ENCODE results near the gene GYG2.
"Not testable (repeated sequence)": the region's sequence is repeated elsewhere in the genome, so short reads cannot be mapped to it uniquely, and the experiment has no call there.

GYG2 gene

GRCh38 chrX:2811271-2811670 is 17.5 kb upstream of the GYG2 start:
- no peak overlapping the region for H3K27ac ChIP-seq (ENCODE audit: low read depth, low read length, poor library complexity, severe bottlenecking)
- no peak for TF ChIP-seq CTCF (IDR thresholded peaks at IDR 0.05; ENCODE audit: low read length)
- no peak for TF ChIP-seq EZH2 (IDR thresholded peaks at IDR 0.05; ENCODE audit: borderline replicate concordance, low read length)
- no peak overlapping the region for H3K9ac ChIP-seq (ENCODE audit: low read length)
- no peaks in the 10 kb centered on the region for H3K36me3 ChIP-seq (ENCODE audit: insufficient read depth, low read length)
- H3K9me2 ChIP-seq (ENCODE audit: low read depth, low read length), result no peaks in the 10 kb centered on the region
- no peak overlapping the region for H2AFZ ChIP-seq (ENCODE audit: low read length)
- no peaks in the 10 kb centered on the region for H3K9me3 ChIP-seq (ENCODE audit: low read length)
- no peaks in the 10 kb centered on the region for H3K27me3 ChIP-seq (ENCODE audit: insufficient read depth, low read length)
- H3K4me3 ChIP-seq (ENCODE audit: low read depth, low read length, poor library complexity, severe bottlenecking), result no peak overlapping the region
- H3K79me2 ChIP-seq (ENCODE audit: insufficient read depth, low read length), result no peaks in the 10 kb centered on the region
- H4K20me1 ChIP-seq (ENCODE audit: insufficient read depth, low read length), result no peaks in the 10 kb centered on the region
- no peaks in the 10 kb centered on the region for H3K4me1 ChIP-seq (ENCODE audit: insufficient read depth, low read length, severe bottlenecking)
- no peaks in the 10 kb centered on the region for H3F3A ChIP-seq (ENCODE audit: insufficient read depth, low read length)
- no peak overlapping the region for H3K4me2 ChIP-seq (ENCODE audit: low read length)

- H3K4me3 ChIP-seq (ENCODE audit: low read depth, low read length, poor library complexity, severe bottlenecking); H3K27me3 ChIP-seq (ENCODE audit: insufficient read depth, low read length); H3K9ac ChIP-seq (ENCODE audit: low read length); H4K20me1 ChIP-seq (ENCODE audit: insufficient read depth, low read length); H3K4me1 ChIP-seq (ENCODE audit: insufficient read depth, low read length, severe bottlenecking); H3K79me2 ChIP-seq (ENCODE audit: insufficient read depth, low read length); H3K9me2 ChIP-seq (ENCODE audit: low read depth, low read length); H2AFZ ChIP-seq (ENCODE audit: low read length); H3K27ac ChIP-seq (ENCODE audit: low read depth, low read length, poor library complexity, severe bottlenecking); H3K4me2 ChIP-seq (ENCODE audit: low read length); H3F3A ChIP-seq (ENCODE audit: insufficient read depth, low read length); H3K9me3 ChIP-seq (ENCODE audit: low read length); H3K36me3 ChIP-seq (ENCODE audit: insufficient read depth, low read length): not testable (repeated sequence)
- TF ChIP-seq CTCF (IDR thresholded peaks at IDR 0.05; ENCODE audit: low read length), result peak; percentile 44; the same call in 1 of the 2 replicates
Observed at GRCh38 chrX:2812161-2812907, 16.4 kb upstream of the GYG2 start.

- no peaks in the 10 kb centered on the region for H3K9me3 ChIP-seq (ENCODE audit: low read length)
- no peak overlapping the region for H3K9ac ChIP-seq (ENCODE audit: low read length)
- H3K27me3 ChIP-seq (ENCODE audit: insufficient read depth, low read length), result no peaks in the 10 kb centered on the region
- no peaks in the 10 kb centered on the region for H3K4me1 ChIP-seq (ENCODE audit: insufficient read depth, low read length, severe bottlenecking)
- no peaks in the 10 kb centered on the region for H3K9me2 ChIP-seq (ENCODE audit: low read depth, low read length)
- no peak overlapping the region for H3K4me3 ChIP-seq (ENCODE audit: low read depth, low read length, poor library complexity, severe bottlenecking)
- TF ChIP-seq CTCF (IDR thresholded peaks at IDR 0.05; ENCODE audit: low read length) (no peak), EZH2 (IDR thresholded peaks at IDR 0.05; ENCODE audit: borderline replicate concordance, low read length) (no peak)
- H3K27ac ChIP-seq (ENCODE audit: low read depth, low read length, poor library complexity, severe bottlenecking), result no peak overlapping the region
- no peaks in the 10 kb centered on the region for H3K79me2 ChIP-seq (ENCODE audit: insufficient read depth, low read length)
- H2AFZ ChIP-seq (ENCODE audit: low read length), result no peak overlapping the region
- H4K20me1 ChIP-seq (ENCODE audit: insufficient read depth, low read length), result no peaks in the 10 kb centered on the region
- no peak overlapping the region for H3K4me2 ChIP-seq (ENCODE audit: low read length)
- H3F3A ChIP-seq (ENCODE audit: insufficient read depth, low read length), result no peaks in the 10 kb centered on the region
- no peaks in the 10 kb centered on the region for H3K36me3 ChIP-seq (ENCODE audit: insufficient read depth, low read length)
Observed at GRCh38 chrX:2817036-2817435, 11.7 kb upstream of the GYG2 start.

Data from OCI-LY1 (cell line).